H1 (cell line): ENCODE measurements around the gene SLC43A3. TPM values are rescaled to one million over a fixed set of nuclear protein-coding genes. Genes with fewer than 3 reads are reported as not detected.

ENCODE experiments used
- CTCF ChIA-PET: fragments of 300-600 bp; sonication (Branson Sonifier 250); formaldehyde crosslinking; loops from one replicate; lab custom pipeline; 2021; ENCODE audit not compliant: partially characterized antibody; lab: Charles Lee
- POLR2A ChIA-PET: fragments of 300-600 bp; sonication (Branson Sonifier 250); formaldehyde crosslinking; loops from one replicate; lab custom pipeline; 2021; ENCODE audit warnings: inconsistent platforms; ENCODE audit not compliant: partially characterized antibody; lab: Charles Lee
- DNase-seq, 2 experiments: peaks; one replicate each; pipeline versions ENCODE4 v3.0.0 to v3.0.0-alpha.2; 2010 to 2022; ENCODE audit warnings: low spot score in 2 of 2, low read depth in 1 of 2, mixed read lengths in 1 of 2
- FAIRE-seq: peaks from 2 replicates; lab custom pipeline; 2011; peaks lifted over from hg19 to GRCh38; lab: Jason Lieb, UNC
- H2AFZ ChIP-seq: 2 replicates; pipeline ENCODE4 v1.8.1; 2012; ENCODE audit warnings: low read length, inconsistent platforms
- H2AK5ac ChIP-seq: 2 replicates; pipeline ENCODE4 v1.6.1; 2013; ENCODE audit warnings: low read depth, low read length
- H2BK120ac ChIP-seq: replicated peaks from 2 replicates; pipeline ENCODE3; 2013; ENCODE audit warnings: low read depth, low read length, inconsistent platforms
- H2BK12ac ChIP-seq: 2 replicates; pipeline ENCODE4 v1.6.1; 2013; ENCODE audit warnings: low read depth, low read length
- H2BK15ac ChIP-seq: 2 replicates; pipeline ENCODE4 v1.6.1; 2013; ENCODE audit warnings: low read length
- H2BK20ac ChIP-seq: 2 replicates; pipeline ENCODE4 v1.6.1; 2013; ENCODE audit warnings: low read length
- H2BK5ac ChIP-seq: 2 replicates; pipeline ENCODE4 v1.6.1; 2013; ENCODE audit warnings: low read depth, low read length
- H3K14ac ChIP-seq: 2 replicates; pipeline ENCODE4 v1.6.1; 2013; ENCODE audit warnings: inconsistent platforms; ENCODE audit not compliant: insufficient read length
- H3K18ac ChIP-seq: 2 replicates; pipeline ENCODE4 v1.6.1; 2013; ENCODE audit warnings: low read length; ENCODE audit errors: extremely low read depth
- H3K23ac ChIP-seq: 2 replicates; pipeline ENCODE4 v1.6.1; 2013; ENCODE audit warnings: inconsistent platforms; ENCODE audit not compliant: insufficient read length
- H3K23me2 ChIP-seq: 2 replicates; pipeline ENCODE4 v1.6.1; 2013; ENCODE audit warnings: low read depth, low read length
- H3K27ac ChIP-seq: 2 replicates; pipeline ENCODE4 v1.6.1; 2011; ENCODE audit warnings: low read depth, low read length, inconsistent platforms
- H3K27me3 ChIP-seq, 4 experiments: replicated peaks in 1 of 4; 1 replicate in 1 of 4; 2 replicates in 3 of 4; pipeline versions ENCODE4 v1.6.1 to v1.8.1; 2011 to 2013; ENCODE audit warnings: low read length in 3 of 4, mild to moderate bottlenecking in 3 of 4, inconsistent platforms in 2 of 4, mixed read lengths in 2 of 4, moderate library complexity in 1 of 4; ENCODE audit not compliant: control insufficient read depth in 3 of 4, insufficient read depth in 3 of 4; ENCODE audit errors: extremely low read depth in 1 of 4
- H3K36me3 ChIP-seq, 4 experiments: 2 replicates each; pipeline versions ENCODE4 v1.6.1 to v1.8.1; 2011 to 2013; ENCODE audit warnings: mild to moderate bottlenecking in 4 of 4, low read length in 3 of 4, moderate library complexity in 2 of 4, control low read depth in 1 of 4, inconsistent platforms in 1 of 4; ENCODE audit not compliant: insufficient read depth in 4 of 4, control insufficient read depth in 2 of 4
- H3K4ac ChIP-seq: replicated peaks from 2 replicates; pipeline ENCODE3; 2013; ENCODE audit warnings: low read length, low read depth, mixed read lengths, inconsistent platforms; ENCODE audit not compliant: insufficient read length
- H3K4me1 ChIP-seq, 4 experiments: replicated peaks in 1 of 4; 1 replicate in 1 of 4; 2 replicates in 3 of 4; pipeline versions ENCODE4 v1.6.1 to v1.8.1; 2011 to 2013; ENCODE audit warnings: low read length in 3 of 4, inconsistent platforms in 2 of 4, mixed read lengths in 1 of 4; ENCODE audit not compliant: insufficient read depth in 4 of 4, control insufficient read depth in 3 of 4
- H3K4me2 ChIP-seq, 2 experiments: 2 replicates each; pipeline versions ENCODE4 v1.6.1 to v1.8.1; 2011 to 2013; ENCODE audit warnings: low read depth in 2 of 2, low read length in 2 of 2, control low read depth in 1 of 2, inconsistent platforms in 1 of 2, mild to moderate bottlenecking in 1 of 2; ENCODE audit not compliant: insufficient read depth in 1 of 2
- H3K4me3 ChIP-seq, 4 experiments: fragments of 200-600, 300-600 bp in 1 of 4; sonication (generic), shearing (Covaris generic), sonication (Bioruptor Twin) in 1 of 4; 2 replicates each; pipeline versions ENCODE4 v1.5.1 to v1.8.1; 2011 to 2016; ENCODE audit warnings: low read length in 4 of 4, low read depth in 3 of 4, control low read depth in 2 of 4, inconsistent platforms in 2 of 4, mild to moderate bottlenecking in 2 of 4, mixed read lengths in 1 of 4, moderate library complexity in 1 of 4; ENCODE audit not compliant: insufficient read depth in 2 of 4; ENCODE audit errors: extremely low read depth in 1 of 4
- H3K56ac ChIP-seq: replicated peaks from 2 replicates; pipeline ENCODE3; 2013; ENCODE audit warnings: low read depth, mild to moderate bottlenecking, mixed read lengths, low read length, inconsistent platforms; ENCODE audit not compliant: insufficient read length
- H3K79me1 ChIP-seq: 2 replicates; pipeline ENCODE4 v1.6.1; 2013; ENCODE audit warnings: low read depth, low read length, control low read depth
- H3K79me2 ChIP-seq, 2 experiments: 2 replicates each; pipeline versions ENCODE4 v1.6.1 to v1.8.1; 2012 to 2013; ENCODE audit warnings: low read length in 2 of 2, mild to moderate bottlenecking in 2 of 2, inconsistent platforms in 1 of 2; ENCODE audit not compliant: insufficient read depth in 2 of 2, control insufficient read depth in 1 of 2
- H3K9ac ChIP-seq, 4 experiments: replicated peaks in 1 of 4; 1 replicate in 1 of 4; 2 replicates in 3 of 4; pipeline versions ENCODE4 v1.6.1 to v1.8.1; 2011 to 2013; ENCODE audit warnings: low read depth in 3 of 4, low read length in 3 of 4, control low read depth in 2 of 4, mild to moderate bottlenecking in 2 of 4, moderate library complexity in 2 of 4, inconsistent platforms in 1 of 4; ENCODE audit errors: extremely low read depth in 1 of 4
- H3K9me3 ChIP-seq, 2 experiments: 2 replicates each; pipeline versions ENCODE4 v1.6.1 to v1.8.1; 2012 to 2013; ENCODE audit warnings: mild to moderate bottlenecking in 2 of 2, moderate library complexity in 2 of 2, control low read depth in 1 of 2, inconsistent platforms in 1 of 2, low read depth in 1 of 2, low read length in 1 of 2, mixed read lengths in 1 of 2; ENCODE audit not compliant: insufficient read depth in 2 of 2
- H4K20me1 ChIP-seq, 2 experiments: replicated peaks in 1 of 2; 2 replicates each; pipeline versions ENCODE3 to v1.8.1; 2011 to 2013; ENCODE audit warnings: inconsistent platforms in 2 of 2, low read length in 2 of 2, mild to moderate bottlenecking in 1 of 2; ENCODE audit not compliant: insufficient read depth in 2 of 2, control insufficient read depth in 1 of 2
- H4K5ac ChIP-seq: 2 replicates; pipeline ENCODE4 v1.6.1; 2013; ENCODE audit warnings: low read length, low read depth, mixed read lengths, inconsistent platforms; ENCODE audit not compliant: insufficient read length
- H4K8ac ChIP-seq: 2 replicates; pipeline ENCODE4 v1.8.0; 2013; ENCODE audit warnings: mild to moderate bottlenecking, moderate library complexity, low read length, inconsistent platforms; ENCODE audit not compliant: insufficient read depth; ENCODE audit errors: extremely low read depth
- H4K91ac ChIP-seq: replicated peaks from 2 replicates; pipeline ENCODE3; 2013; ENCODE audit warnings: low read length, mixed read lengths, inconsistent platforms; ENCODE audit not compliant: insufficient read length
- CEBPB ChIP-seq: IDR thresholded peaks from 2 replicates; pipeline ENCODE4 v1.6.1; 2012; ENCODE audit warnings: low read depth, low read length
- EGR1 ChIP-seq: IDR thresholded peaks from 2 replicates; pipeline ENCODE4 v1.6.1; 2011; ENCODE audit warnings: low read depth, low read length, borderline replicate concordance
- EZH2 ChIP-seq: fragments of 200-600 bp; sonication (generic); IDR thresholded peaks from 2 replicates; pipeline ENCODE4 v1.7.1; 2012; ENCODE audit warnings: low read depth, mild to moderate bottlenecking, moderate library complexity, low read length, inconsistent platforms; ENCODE audit not compliant: severe bottlenecking
- GABPA ChIP-seq: IDR thresholded peaks from 2 replicates; pipeline ENCODE4 v1.6.1; 2011; ENCODE audit warnings: mild to moderate bottlenecking, low read length, moderate library complexity, borderline replicate concordance; ENCODE audit not compliant: insufficient read depth
- JUND ChIP-seq: IDR thresholded peaks from 2 replicates; pipeline ENCODE4 v1.6.1; 2011; ENCODE audit warnings: mild to moderate bottlenecking, improper control_type of control experiment, low read length
- KDM5A ChIP-seq: fragments of 200-600 bp; IDR thresholded peaks from 2 replicates; pipeline ENCODE4 v1.7.1; 2012; ENCODE audit warnings: mild to moderate bottlenecking, low read length, inconsistent platforms, mixed read lengths
- RAD21 ChIP-seq, 2 experiments: IDR thresholded peaks in 1 of 2; conservative IDR thresholded peaks in 1 of 2; 2 replicates each; pipeline ENCODE4 v1.6.1; 2011; ENCODE audit warnings: low read depth in 2 of 2, low read length in 2 of 2, improper control_type of control experiment in 1 of 2, inconsistent platforms in 1 of 2, mild to moderate bottlenecking in 1 of 2, moderate library complexity in 1 of 2
- RFX5 ChIP-seq: IDR thresholded peaks from 2 replicates; pipeline ENCODE4 v1.6.1; 2011; ENCODE audit warnings: low read depth, low read length, improper control_type of control experiment, borderline replicate concordance
- RXRA ChIP-seq: IDR thresholded peaks from 2 replicates; pipeline ENCODE4 v1.6.1; 2011; ENCODE audit warnings: low read depth, mild to moderate bottlenecking, low read length, moderate library complexity; ENCODE audit not compliant: insufficient read depth
- SIN3A ChIP-seq, 2 experiments: IDR thresholded peaks in 1 of 2; conservative IDR thresholded peaks in 1 of 2; 2 replicates each; pipeline ENCODE4 v1.6.1; 2011 to 2012; ENCODE audit warnings: low read length in 2 of 2, improper control_type of control experiment in 1 of 2, low read depth in 1 of 2, mild to moderate bottlenecking in 1 of 2
- SP2 ChIP-seq: IDR thresholded peaks from 2 replicates; pipeline ENCODE4 v1.6.1; 2012; ENCODE audit warnings: mild to moderate bottlenecking, low read length, inconsistent platforms
- SRF ChIP-seq: IDR thresholded peaks from 2 replicates; pipeline ENCODE4 v1.6.1; 2011; ENCODE audit warnings: mild to moderate bottlenecking, low read depth, low read length, moderate library complexity
- TEAD4 ChIP-seq: IDR thresholded peaks from 2 replicates; pipeline ENCODE4 v1.6.1; 2012; ENCODE audit warnings: low read depth, low read length, inconsistent platforms, mixed read lengths
- YY1 ChIP-seq: IDR thresholded peaks from 2 replicates; pipeline ENCODE4 v1.6.1; 2011; ENCODE audit warnings: low read depth, mild to moderate bottlenecking, low read length
- WGBS, 2 experiments: shearing (Covaris generic) in 1 of 2; methylation state at CpG; one replicate each; pipeline versions ENCODE4 v1.1.6 to v1.1.7; 2013 to 2015; ENCODE audit warnings: low lambda C conversion rate in 2 of 2, mixed read lengths in 2 of 2, inconsistent platforms in 1 of 2, low coverage in 1 of 2, missing lambda C conversion rate in 1 of 2; ENCODE audit not compliant: insufficient replicate concordance in 2 of 2, insufficient coverage in 1 of 2, insufficient read length in 1 of 2; ENCODE audit errors: extremely low coverage in 1 of 2, missing lambda C conversion rate in 1 of 2; 5-methylcytosine and 5-hydroxymethylcytosine counted together
- polyA plus RNA-seq, 7 experiments: library from polyadenylated mRNA; depleted of rRNA in 3 of 7; stranded (reverse) in 5 of 7; unstranded in 2 of 7; fragments of >200 nt in 5 of 7; fragments of 200-250 nt in 2 of 7; gene quantifications; 1 replicate in 5 of 7; 2 replicates in 1 of 7; 4 replicates in 1 of 7; pipeline versions ENCODE4 v1.2.1 to v1.2.3, GENCODE V29; 2011 to 2013; ENCODE audit warnings: missing spikeins in 2 of 7, mixed read lengths in 2 of 7
- total RNA-seq: library from RNA; stranded (reverse); fragmentation: NEBNext Ultra II Directional; extraction: Animal tissue kit (Norgen Biotek cat#: 25700); gene quantifications from 2 replicates; pipeline ENCODE4 v1.2.1, GENCODE V29; 2021

Gene SLC43A3
- total and polyA plus RNA-seq, 2 of the 8 experiments (the other 6 are each of a cell fraction or from before 2014, with no cell fraction given): 31.8 to 67.8 TPM

- Histone ChIP-seq H4K91ac (no peak overlapping the region), H2BK15ac (no peak overlapping the region), H3K27ac (no peak overlapping the region), H3K56ac (no peak overlapping the region), H3K4me3 (no peak overlapping the region), H4K8ac (no peak overlapping the region), H2BK12ac (no peak overlapping the region), H4K5ac (no peak overlapping the region), H3K79me1 (no peaks in the 10 kb centered on the region), H3K18ac (no peak overlapping the region), H2AFZ (no peak overlapping the region), H3K23ac (no peak overlapping the region), H3K4ac (no peak overlapping the region), H3K36me3 (no peaks in the 10 kb centered on the region), H3K79me2 (no peaks in the 10 kb centered on the region), H3K4me1 (no peaks in the 10 kb centered on the region), H2BK120ac (no peak overlapping the region), H3K9me3 (no peaks in the 10 kb centered on the region), H3K9ac (no peak overlapping the region), H3K4me2 (no peak overlapping the region), H4K20me1 (no peaks in the 10 kb centered on the region), H2BK5ac (no peak overlapping the region), H3K23me2 (peaks cover 4% of the 10 kb centered on the region; the same call in 1 of the 2 replicates), H2AK5ac (no peak overlapping the region), H3K14ac (no peak overlapping the region), H2BK20ac (no peak overlapping the region), H3K27me3 (peaks cover 0 to 2% (median 0%) of the 10 kb centered on the region in 4 experiments; a peak in 1 of 7 replicates)
- peak; percentile 21 to 83 for DNase-seq
- peak; percentile 87 for FAIRE-seq
- 50% methylated on average over 9 of the region's 10 CpGs; no CpG with 5 or more reads in 1 of the 2 experiments for WGBS, 2 experiments
- ChIA-PET CTCF (interaction anchor here (1.0 to 2.4 kb wide), 13 partner anchors 13 to 1144 kb away, joined by 3 to 8 read pairs (median 4); no protein-coding TSS in a partner anchor), POLR2A (interaction anchor here (0.9 to 2.0 kb wide), 7 partner anchors 9 to 258 kb away, joined by 3 to 5 read pairs (median 3); no protein-coding TSS in a partner anchor)
- no peak for TF ChIP-seq RXRA
- TF ChIP-seq JUND: no peak
- TF ChIP-seq EZH2: no peak
- 0 out of 2 replicates have a peak, but pooled peaks have one; percentile 18 for TF ChIP-seq YY1
- TF ChIP-seq GABPA: no peak
- TF ChIP-seq TEAD4: peak; percentile 85
- no peak for TF ChIP-seq KDM5A
- no peak for TF ChIP-seq SP2
- TF ChIP-seq SRF: no peak
- no peak; a peak in 1 of 4 replicates for TF ChIP-seq RAD21 (IDR thresholded peaks at IDR 0.05 in 1 of 2, conservative IDR thresholded peaks at IDR 0.05 in 1 of 2; ENCODE audit: low read depth in 2 of 2, low read length in 2 of 2)
- TF ChIP-seq CEBPB: no peak
- TF ChIP-seq SIN3A (conservative IDR thresholded peaks at IDR 0.05 in 1 of 2, IDR thresholded peaks at IDR 0.05 in 1 of 2; ENCODE audit: low read depth in 1 of 2, low read length in 2 of 2): peak; percentile 85 to 86; a peak in 2 of 4 replicates
- TF ChIP-seq EGR1: no peak
- TF ChIP-seq RFX5: no peak
Observed at GRCh38 chr11:57379732-57380131, 47.2 kb downstream of the SLC43A3 start.
